ENCODE data around the gene EHBP1L1.
A peak's percentile ranks its signal among the peaks of the same experiment; 100 is the strongest.
"Not testable (repeated sequence)": the region's sequence is repeated elsewhere in the genome, so short reads cannot be mapped to it uniquely, and the experiment has no call there.

Gene EHBP1L1

DNA sequence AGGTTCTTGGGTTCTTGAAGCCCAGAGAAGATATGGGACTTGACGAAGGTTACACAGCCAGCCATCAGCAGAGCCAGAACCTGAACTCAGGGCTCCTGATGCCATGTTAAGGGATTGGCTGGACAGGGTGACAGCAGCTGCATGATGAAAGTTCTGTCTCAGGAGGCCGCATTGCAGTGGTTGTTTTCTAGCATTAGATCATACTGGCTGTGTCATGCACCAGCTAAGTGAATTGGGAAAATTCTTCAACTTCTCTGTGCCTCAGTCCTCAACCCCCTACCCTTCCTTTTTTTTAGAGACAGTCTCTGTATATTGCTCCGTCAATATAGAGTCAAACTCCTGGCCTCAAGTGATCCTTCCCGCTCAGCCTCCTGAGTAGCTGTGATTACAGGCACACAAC lies 12.3 kb upstream of the EHBP1L1 start:
- Histone ChIP-seq H3K36me3 (ENCODE audit: control insufficient read depth, insufficient read depth, low read length) (no peaks in the 10 kb centered on the region), H3K27me3 (ENCODE audit: control insufficient read depth, insufficient read depth, low read length) (peaks cover 19% of the 10 kb centered on the region), H3K4me3 (ENCODE audit: low read depth, low read length) (no peak overlapping the region), H3K27ac (ENCODE audit: low read depth, low read length) (no peak overlapping the region), H3K9ac (ENCODE audit: low read depth, low read length) (no peak overlapping the region), H3K9me3 (ENCODE audit: control insufficient read depth, insufficient read depth, low read length) (no peaks in the 10 kb centered on the region), H3K4me1 (ENCODE audit: control insufficient read depth, insufficient read depth, low read length) (peaks cover 24% of the 10 kb centered on the region)

DNA sequence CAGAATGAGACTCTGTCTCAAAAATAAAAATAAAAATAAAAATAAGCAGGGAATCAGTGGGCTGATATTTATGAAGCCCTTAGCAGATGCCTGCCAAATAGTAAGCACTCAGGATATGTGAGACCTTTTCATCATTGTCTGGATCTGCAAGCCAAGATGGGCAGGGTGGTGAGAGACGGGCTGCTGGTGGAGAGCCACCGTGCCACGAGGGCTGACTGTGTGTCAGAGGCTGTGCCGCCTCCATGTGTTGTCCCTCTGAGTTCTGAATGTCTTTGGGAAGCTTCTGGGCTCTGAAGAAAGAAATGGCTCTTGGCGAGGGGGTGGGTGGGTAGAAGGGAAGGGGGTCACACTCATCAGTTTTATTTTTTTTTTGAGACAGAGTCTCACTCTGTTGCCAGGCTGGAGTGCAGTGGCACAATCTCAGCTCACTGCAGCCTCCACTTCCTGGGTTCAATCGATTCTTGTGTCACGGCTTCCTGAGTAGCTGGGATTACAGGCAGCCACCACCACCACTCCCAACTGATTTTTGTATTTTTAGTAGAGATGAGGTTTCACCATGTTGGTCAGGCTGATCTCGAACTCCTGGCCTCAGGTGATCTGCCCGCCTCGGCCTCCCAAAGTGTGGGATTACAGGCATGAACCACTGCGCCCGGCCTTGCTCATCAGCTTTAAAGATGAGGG lies 10.8 kb upstream of the EHBP1L1 start:
- not testable (repeated sequence) for H3K27me3 ChIP-seq (ENCODE audit: control insufficient read depth, insufficient read depth, low read length); H3K4me3 ChIP-seq (ENCODE audit: low read depth, low read length); H3K36me3 ChIP-seq (ENCODE audit: control insufficient read depth, insufficient read depth, low read length); H3K9ac ChIP-seq (ENCODE audit: low read depth, low read length); H3K27ac ChIP-seq (ENCODE audit: low read depth, low read length); H3K9me3 ChIP-seq (ENCODE audit: control insufficient read depth, insufficient read depth, low read length)
- peaks cover 21% of the 10 kb centered on the region for H3K4me1 ChIP-seq (ENCODE audit: control insufficient read depth, insufficient read depth, low read length)

- Histone ChIP-seq H3K9ac (ENCODE audit: low read depth, low read length) (no peak overlapping the region), H3K4me3 (ENCODE audit: low read depth, low read length) (no peak overlapping the region), H3K4me1 (ENCODE audit: control insufficient read depth, insufficient read depth, low read length) (peaks cover 13% of the 10 kb centered on the region), H3K36me3 (ENCODE audit: control insufficient read depth, insufficient read depth, low read length) (no peaks in the 10 kb centered on the region), H3K27ac (ENCODE audit: low read depth, low read length) (no peak overlapping the region), H3K9me3 (ENCODE audit: control insufficient read depth, insufficient read depth, low read length) (no peaks in the 10 kb centered on the region), H3K27me3 (ENCODE audit: control insufficient read depth, insufficient read depth, low read length) (no peaks in the 10 kb centered on the region)
Observed at GRCh38 chr11:65565624-65566453, 10.0 kb upstream of the EHBP1L1 start.

- no peaks in the 10 kb centered on the region for H3K9me3 ChIP-seq (ENCODE audit: control insufficient read depth, insufficient read depth, low read length)
- H3K27ac ChIP-seq (ENCODE audit: low read depth, low read length): peak overlapping the region; percentile 85
- 0 out of 2 replicates have a peak overlapping the region, but pooled peaks have one; percentile 28 for H3K9ac ChIP-seq (ENCODE audit: low read depth, low read length)
- 0 out of 2 replicates have a peak, but pooled peaks cover 2% of the 10 kb centered on the region for H3K36me3 ChIP-seq (ENCODE audit: control insufficient read depth, insufficient read depth, low read length)
- H3K27me3 ChIP-seq (ENCODE audit: control insufficient read depth, insufficient read depth, low read length): no peaks in the 10 kb centered on the region; the same call in 1 of the 2 replicates
- peak overlapping the region; percentile 84 for H3K4me3 ChIP-seq (ENCODE audit: low read depth, low read length)
- peaks cover 16% of the 10 kb centered on the region; the same call in 1 of the 2 replicates for H3K4me1 ChIP-seq (ENCODE audit: control insufficient read depth, insufficient read depth, low read length)
Observed at GRCh38 chr11:65569164-65569972, 6.5 kb upstream of the EHBP1L1 start.

GRCh38 chr11:65569973-65570918 lies 5.6 kb upstream of the EHBP1L1 start, which contains the start of gene ZNRD2:
Gene ZNRD2, plus strand, starts transcription at chr11:65570477. Its CDS starts 15 bp downstream, at chr11:65570492.
- peak within 1 kb of the TSS; percentile 84 for H3K4me3 ChIP-seq (ENCODE audit: low read depth, low read length)
- peaks cover 21% of the 10 kb centered on the region for H3K4me1 ChIP-seq (ENCODE audit: control insufficient read depth, insufficient read depth, low read length)
- H3K27ac ChIP-seq (ENCODE audit: low read depth, low read length): peak within 1 kb of the TSS; percentile 85
- peaks cover 7% of the 10 kb centered on the region for H3K27me3 ChIP-seq (ENCODE audit: control insufficient read depth, insufficient read depth, low read length)
- H3K9ac ChIP-seq (ENCODE audit: low read depth, low read length): peak within 1 kb of the TSS; percentile 32; the same call in 1 of the 2 replicates
- no peaks in the 10 kb centered on the region for H3K9me3 ChIP-seq (ENCODE audit: control insufficient read depth, insufficient read depth, low read length)
- H3K36me3 ChIP-seq (ENCODE audit: control insufficient read depth, insufficient read depth, low read length): 0 out of 2 replicates have a peak, but pooled peaks cover 2% of the 10 kb centered on the region

DNA sequence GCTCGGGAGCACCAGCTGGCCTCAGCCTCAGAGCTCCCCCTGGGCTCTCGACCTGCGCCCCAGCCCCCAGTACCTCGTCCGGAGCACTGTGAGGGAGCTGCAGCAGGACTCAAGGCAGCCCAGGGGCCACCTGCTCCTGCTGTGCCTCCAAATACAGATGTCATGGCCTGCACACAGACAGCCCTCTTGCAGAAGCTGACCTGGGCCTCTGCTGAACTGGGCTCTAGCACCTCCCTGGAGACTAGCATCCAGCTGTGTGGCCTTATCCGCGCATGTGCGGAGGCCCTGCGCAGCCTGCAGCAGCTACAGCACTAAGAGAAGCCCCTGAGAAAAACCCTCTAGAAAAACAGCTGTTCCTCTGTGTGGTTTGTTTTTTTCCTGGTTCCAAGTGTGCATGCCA lies 4.4 kb upstream of the EHBP1L1 start:
- H3K4me3 ChIP-seq (ENCODE audit: low read depth, low read length): peak overlapping the region; percentile 84
- no peaks in the 10 kb centered on the region for H3K9me3 ChIP-seq (ENCODE audit: control insufficient read depth, insufficient read depth, low read length)
- no peak overlapping the region for H3K9ac ChIP-seq (ENCODE audit: low read depth, low read length)
- H3K27ac ChIP-seq (ENCODE audit: low read depth, low read length): no peak overlapping the region
- H3K27me3 ChIP-seq (ENCODE audit: control insufficient read depth, insufficient read depth, low read length): peaks cover 17% of the 10 kb centered on the region
- H3K36me3 ChIP-seq (ENCODE audit: control insufficient read depth, insufficient read depth, low read length): 0 out of 2 replicates have a peak, but pooled peaks cover 2% of the 10 kb centered on the region
- peaks cover 24% of the 10 kb centered on the region for H3K4me1 ChIP-seq (ENCODE audit: control insufficient read depth, insufficient read depth, low read length)

DNA sequence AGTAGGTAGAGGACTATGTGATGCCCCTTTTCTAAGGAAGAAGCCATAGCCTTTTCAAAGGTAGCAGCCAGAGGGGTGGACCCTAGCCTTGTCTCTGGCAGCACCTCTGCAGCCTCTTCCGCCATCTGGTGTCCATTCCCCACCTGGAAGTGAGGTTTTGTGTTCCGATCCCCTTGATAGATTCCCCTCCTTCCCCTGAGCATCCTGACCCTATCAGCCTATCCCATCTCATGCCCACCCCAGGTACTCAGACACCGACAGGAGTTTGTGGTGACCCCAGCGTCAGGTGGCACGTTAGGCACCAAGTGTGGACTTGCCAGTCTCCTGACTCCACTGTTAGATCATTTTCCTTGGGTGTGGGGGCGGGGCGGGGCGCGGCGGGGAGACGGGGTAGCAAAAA lies 3.9 kb upstream of the EHBP1L1 start:
- H3K4me3 ChIP-seq (ENCODE audit: low read depth, low read length): peak overlapping the region; percentile 60
- no peak overlapping the region for H3K9ac ChIP-seq (ENCODE audit: low read depth, low read length)
- peaks cover 24% of the 10 kb centered on the region for H3K4me1 ChIP-seq (ENCODE audit: control insufficient read depth, insufficient read depth, low read length)
- no peak overlapping the region for H3K27ac ChIP-seq (ENCODE audit: low read depth, low read length)
- 0 out of 2 replicates have a peak, but pooled peaks cover 2% of the 10 kb centered on the region for H3K36me3 ChIP-seq (ENCODE audit: control insufficient read depth, insufficient read depth, low read length)
- H3K27me3 ChIP-seq (ENCODE audit: control insufficient read depth, insufficient read depth, low read length): peaks cover 22% of the 10 kb centered on the region
- H3K9me3 ChIP-seq (ENCODE audit: control insufficient read depth, insufficient read depth, low read length): no peaks in the 10 kb centered on the region

GRCh38 chr11:65572356-65573051 lies 3.3 kb upstream of the EHBP1L1 start, which contains the start of gene FAM89B:
Gene FAM89B, plus strand, starts transcription at chr11:65572538. Its CDS starts 132 bp downstream, at chr11:65572670.
- Histone ChIP-seq H3K9me3 (ENCODE audit: control insufficient read depth, insufficient read depth, low read length) (no peaks in the 10 kb centered on the region), H3K36me3 (ENCODE audit: control insufficient read depth, insufficient read depth, low read length) (0 out of 2 replicates have a peak, but pooled peaks cover 2% of the 10 kb centered on the region), H3K27me3 (ENCODE audit: control insufficient read depth, insufficient read depth, low read length) (peaks cover 28% of the 10 kb centered on the region), H3K9ac (ENCODE audit: low read depth, low read length) (no peak within 1 kb of the TSS), H3K27ac (ENCODE audit: low read depth, low read length) (no peak within 1 kb of the TSS), H3K4me1 (ENCODE audit: control insufficient read depth, insufficient read depth, low read length) (peaks cover 24% of the 10 kb centered on the region), H3K4me3 (ENCODE audit: low read depth, low read length) (peak within 1 kb of the TSS; percentile 84)

- Histone ChIP-seq H3K4me1 (ENCODE audit: control insufficient read depth, insufficient read depth, low read length) (peaks cover 24% of the 10 kb centered on the region), H3K9ac (ENCODE audit: low read depth, low read length) (no peak overlapping the region), H3K27me3 (ENCODE audit: control insufficient read depth, insufficient read depth, low read length) (peaks cover 37% of the 10 kb centered on the region), H3K4me3 (ENCODE audit: low read depth, low read length) (no peak overlapping the region), H3K36me3 (ENCODE audit: control insufficient read depth, insufficient read depth, low read length) (0 out of 2 replicates have a peak, but pooled peaks cover 2% of the 10 kb centered on the region), H3K9me3 (ENCODE audit: control insufficient read depth, insufficient read depth, low read length) (no peaks in the 10 kb centered on the region), H3K27ac (ENCODE audit: low read depth, low read length) (peak overlapping the region; percentile 11)
Observed at GRCh38 chr11:65573391-65574079, 2.3 kb upstream of the EHBP1L1 start.
